Activated effector memory CD4-positive, alpha-beta T cell treated with Interleukin-2 at 50 U/mL for 16 hours (primary cell): Measurements from ENCODE around the gene CNBD2.
"Not testable (repeated sequence)": the region's sequence is repeated elsewhere in the genome, so short reads cannot be mapped to it uniquely, and the experiment has no call there.

Experiments
- DNase-seq: peaks from one replicate; pipeline ENCODE4 v3.0.0-alpha.2; 2020

The CNBD2 gene

DNA sequence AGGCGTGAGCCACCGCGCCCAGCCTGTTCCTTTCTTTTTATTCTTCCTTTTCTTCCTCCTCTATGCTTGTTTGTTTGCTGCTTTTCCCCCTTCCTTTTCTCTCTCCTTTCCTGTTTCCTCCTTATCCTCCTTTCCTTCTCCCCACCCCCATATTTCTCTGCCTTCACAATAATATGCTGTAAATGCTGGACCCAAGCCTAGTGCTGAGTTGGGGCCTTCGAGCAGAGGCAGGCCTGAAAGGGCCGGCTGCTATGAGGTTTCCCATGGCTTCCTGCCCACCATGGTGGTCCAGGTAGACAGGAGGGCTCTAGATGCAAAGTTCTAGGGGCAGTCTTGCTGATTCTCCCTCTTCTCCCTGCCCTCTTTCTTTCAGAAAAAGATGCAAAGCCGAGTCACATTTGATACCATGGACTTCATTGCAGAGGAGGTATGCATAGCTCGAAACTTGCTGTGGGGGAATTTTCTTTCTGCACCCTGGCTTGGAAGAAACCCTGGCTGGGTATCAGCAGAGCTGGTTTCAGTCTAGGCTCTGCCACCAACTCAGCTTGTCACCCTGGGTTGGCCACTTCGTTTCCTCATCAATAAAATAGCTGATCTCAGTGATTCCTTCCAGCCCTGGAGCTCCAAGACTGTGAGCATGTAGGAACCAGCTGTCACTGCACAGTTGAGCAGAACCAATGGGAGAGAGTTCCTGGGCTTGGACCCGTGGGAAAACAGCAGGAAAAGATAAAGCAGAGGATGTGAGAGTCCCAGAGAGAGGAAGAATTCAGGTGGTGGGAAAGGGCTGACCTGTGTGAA lies 7.4 kb downstream of the CNBD2 start:
- no peak for DNase-seq

DNA sequence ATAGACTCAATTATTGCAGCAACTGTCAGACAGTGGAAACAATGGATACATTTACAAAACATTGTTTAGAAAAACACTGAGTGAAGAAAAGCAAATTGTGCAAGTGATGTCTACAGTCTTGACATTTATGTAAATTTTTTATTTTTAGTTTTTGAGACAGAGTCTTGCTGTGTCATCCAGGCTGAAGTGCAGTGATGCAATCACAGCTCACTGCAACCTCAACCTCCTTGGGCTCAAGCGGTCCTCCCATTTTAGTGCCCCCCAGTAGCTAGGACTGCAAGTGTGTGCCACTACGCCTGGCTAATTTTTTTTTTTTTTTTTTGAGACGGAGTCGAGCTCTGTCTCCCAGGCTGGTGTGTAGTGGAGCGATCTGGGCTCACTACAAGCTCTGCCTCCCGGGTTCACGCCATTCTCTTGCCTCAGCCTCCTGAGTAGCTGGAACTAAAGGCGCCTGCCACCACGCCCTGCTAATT lies 9.7 kb downstream of the CNBD2 start:
- DNase-seq = no peak

DNA sequence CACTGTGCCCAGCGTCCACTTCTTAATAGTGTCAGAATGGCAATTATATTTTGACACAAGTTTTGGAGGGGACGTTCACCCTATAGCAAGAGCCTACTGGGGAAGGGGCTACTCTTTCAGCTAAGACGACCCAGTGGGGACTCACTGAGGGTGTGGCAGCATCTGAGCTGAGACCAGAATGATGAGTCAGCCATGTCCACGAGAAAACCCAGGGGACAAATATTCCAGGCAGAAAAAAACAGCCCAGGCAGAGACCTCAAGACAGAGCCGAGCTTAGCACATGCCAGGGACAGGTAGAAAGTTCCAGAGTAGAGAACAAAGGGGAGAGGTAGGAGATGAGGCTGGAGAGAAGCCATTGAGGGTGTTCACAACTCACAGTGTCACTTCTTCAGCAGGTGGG lies 11.2 kb downstream of the CNBD2 start:
- DNase-seq = no peak

DNA sequence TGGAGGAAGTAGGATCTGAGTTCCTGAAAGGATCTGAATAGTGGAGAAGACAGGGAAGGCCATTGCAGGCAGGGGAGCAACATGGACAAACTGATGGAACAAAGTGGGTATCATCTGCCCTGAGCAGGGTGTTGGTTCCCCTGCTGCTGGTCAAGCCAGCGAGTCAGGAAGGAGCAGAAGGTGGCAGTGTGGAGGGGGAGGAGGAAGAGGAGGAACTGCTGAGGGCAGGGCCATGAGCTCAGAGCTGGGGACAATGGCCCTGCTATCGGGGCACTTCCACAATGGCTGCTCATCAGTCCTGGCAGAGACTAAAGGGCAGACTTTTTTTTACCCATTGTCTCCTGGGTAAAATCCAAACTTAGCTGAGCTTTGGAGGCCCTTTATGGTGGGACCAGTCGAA lies 13.6 kb downstream of the CNBD2 start:
- DNase-seq = no peak

DNA sequence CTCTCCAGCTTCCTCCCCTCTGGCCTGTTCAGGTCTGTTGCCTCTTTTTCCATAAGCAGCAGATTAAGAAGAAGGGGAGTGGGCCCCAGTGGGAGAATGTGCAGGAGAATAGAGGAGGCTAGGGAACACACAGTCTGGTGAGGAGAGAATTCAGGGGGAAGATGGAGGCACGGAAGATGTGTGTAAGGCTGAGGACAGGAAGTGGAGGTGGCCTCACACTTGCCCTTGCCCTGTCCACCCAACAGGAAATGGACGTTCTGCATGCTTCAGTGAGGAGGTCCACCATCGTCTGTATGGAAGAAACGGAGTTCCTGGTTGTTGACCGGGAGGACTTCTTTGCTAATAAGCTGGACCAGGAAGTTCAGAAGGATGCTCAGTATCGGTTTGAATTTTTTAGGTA lies 16.0 kb downstream of the CNBD2 start:
- DNase-seq = no peak

DNA sequence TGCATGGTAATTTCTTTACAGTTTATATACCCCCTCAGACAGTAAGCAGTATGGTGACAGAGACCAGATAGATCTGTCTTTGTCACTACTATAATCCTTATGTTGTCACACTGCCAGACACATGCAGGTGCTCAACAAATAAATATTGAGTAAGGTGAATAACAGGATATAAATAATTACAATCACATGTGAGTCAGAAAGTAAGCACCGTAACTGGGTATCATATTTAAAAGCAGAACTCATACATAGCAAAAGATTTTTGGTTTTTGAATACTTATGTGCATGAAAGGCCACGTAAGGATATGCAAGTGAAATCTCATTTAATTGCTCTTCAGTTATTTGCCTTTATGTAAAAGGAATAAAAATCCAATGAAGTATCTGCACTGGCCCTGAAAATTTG lies 17.4 kb downstream of the CNBD2 start:
- no peak for DNase-seq

DNA sequence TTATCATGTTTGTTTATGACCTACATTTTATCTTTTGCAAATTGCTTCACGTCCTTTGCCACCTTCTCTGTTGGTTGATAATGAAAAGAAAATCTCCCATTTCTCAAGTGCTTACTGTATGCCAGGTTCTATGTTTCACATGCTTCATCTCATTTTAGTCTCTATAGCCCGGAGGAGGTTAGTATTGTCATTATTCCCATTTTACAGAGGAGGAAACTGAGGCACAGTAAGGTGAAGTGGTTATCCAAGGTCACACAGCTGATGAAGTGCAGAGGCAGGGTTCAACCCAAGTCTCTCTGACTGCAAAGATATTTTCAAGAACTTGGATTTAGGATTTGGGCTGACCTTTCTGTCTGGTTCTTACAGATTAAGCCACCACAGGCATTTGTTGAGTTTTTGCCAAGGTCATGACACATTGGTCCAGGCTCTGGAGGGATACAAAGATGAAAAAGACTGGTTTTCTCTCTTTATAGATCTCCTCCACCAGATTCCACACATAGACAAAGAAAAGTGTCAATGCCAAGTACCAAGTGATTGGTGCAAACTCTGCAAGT lies 20.6 kb downstream of the CNBD2 start:
- no peak for DNase-seq

DNA sequence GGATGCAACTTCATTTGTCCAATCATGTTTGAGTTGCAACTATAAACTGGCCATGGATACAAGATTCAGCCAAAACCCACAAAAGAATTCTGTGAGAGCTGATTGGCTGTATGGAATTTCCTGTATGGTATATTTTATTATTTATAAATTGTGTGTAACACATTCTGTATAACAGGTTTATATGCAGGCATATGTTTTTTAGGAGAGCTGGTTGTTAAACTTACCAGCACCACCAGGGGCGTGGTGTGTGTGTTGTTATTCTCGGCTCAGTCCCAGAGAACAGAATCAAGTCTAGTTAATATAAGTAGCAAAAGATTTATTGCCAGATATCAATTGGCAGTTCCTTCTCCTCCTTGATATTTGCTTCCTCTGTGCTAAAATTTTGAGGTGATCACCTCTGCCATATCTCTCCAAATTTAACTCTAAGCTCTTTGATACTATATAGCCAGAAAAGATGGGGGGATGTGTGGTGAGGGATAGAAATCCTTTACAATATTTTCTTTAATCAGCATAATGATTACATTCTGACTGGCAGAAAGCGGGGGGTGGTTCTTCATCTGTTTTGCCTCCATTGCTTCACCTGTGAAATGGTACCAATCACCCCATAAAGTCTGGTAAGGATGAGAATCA lies 22.9 kb downstream of the CNBD2 start:
- DNase-seq = no peak

DNA sequence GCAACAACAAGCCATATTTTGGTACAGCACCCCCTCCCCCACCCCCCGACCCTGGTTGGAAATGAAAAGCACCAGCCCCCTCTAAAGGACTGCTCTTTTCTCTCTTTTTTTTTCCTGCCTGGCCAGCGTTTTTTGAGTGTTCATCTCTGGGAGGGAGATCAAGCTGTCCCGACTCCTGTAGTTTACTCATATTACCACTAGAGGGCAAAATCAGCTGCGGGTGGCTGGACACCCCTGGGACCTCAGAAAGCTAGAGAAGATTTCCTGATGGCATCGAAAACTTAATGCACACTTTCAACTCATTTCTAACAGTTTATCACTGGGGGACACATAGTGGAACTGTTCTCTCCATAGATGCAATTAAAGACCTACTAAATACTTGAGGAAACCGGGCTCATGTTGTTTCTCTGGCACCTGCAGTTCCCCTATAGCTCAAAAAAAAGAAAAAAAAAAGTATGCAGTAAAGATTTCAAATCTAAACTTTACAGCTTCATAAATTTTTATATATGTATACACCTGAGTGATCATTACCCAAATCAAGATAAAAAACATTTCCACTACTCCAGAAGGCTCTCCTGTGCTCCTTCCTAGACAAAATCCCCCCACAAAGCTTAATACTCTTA lies 24.4 kb downstream of the CNBD2 start:
- DNase-seq = peak; percentile 8

DNA sequence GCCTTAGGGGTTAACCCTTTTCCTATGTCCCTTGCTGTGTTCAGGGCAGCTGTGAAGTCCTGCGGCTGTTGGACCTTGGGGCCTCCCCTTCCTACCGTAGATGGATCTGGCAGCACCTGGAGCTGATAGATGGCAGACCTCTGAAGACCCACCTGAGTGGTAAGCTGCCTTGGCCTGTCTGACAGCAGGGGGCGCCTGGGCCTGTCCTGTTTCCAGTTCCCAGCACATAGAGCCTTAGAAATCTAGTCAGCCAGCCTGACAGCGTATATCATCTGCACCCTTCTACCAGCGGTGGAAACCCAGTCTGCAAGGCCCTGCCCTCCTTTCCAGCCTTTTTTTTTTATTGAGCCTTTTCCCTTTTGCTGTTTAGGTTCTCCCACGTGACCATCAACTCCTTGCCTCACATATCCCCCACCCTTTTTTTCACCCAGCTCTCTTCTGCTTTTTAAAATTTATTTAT lies 26.6 kb downstream of the CNBD2 start:
- DNase-seq = peak; percentile 71

DNA sequence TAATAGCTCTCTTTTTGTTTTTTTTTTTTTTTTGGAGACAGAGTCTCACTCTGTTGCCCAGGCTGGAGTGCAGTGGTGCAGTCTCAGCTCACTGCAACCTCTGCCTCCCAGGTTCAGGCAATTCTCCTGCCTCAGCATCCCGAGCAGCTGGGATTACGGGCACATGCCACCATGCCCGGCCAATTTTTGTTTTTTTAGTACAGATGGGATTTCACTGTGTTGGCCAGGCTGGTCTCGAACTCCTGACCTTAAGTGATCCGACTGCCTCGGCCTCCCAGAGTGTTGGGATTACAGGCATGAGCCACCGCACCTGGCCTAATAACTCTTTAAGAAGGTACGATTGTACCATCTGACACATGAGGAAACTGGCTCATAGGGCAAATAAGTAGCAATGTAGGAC lies 28.1 kb downstream of the CNBD2 start:
- not testable (repeated sequence) for DNase-seq

DNA sequence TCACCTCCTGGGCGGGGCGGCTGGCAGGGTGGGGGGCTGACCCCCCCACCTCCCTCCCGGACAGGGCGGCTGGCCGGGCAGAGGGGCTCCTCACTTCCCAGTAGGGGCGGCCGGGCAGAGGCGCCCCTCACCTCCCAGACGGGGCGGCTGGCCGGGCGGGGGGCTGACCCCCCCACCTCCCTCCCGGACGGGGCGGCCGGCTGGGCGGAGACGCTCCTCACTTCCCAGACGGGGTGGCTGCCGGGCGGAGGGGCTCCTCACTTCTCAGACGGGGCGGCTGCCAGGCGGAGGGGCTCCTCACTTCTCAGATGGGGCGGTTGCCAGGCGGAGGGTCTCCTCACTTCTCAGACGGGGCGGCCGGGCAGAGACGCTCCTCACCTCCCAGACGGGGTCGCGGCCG lies 32.9 kb downstream of the CNBD2 start:
- not testable (repeated sequence) for DNase-seq

DNA sequence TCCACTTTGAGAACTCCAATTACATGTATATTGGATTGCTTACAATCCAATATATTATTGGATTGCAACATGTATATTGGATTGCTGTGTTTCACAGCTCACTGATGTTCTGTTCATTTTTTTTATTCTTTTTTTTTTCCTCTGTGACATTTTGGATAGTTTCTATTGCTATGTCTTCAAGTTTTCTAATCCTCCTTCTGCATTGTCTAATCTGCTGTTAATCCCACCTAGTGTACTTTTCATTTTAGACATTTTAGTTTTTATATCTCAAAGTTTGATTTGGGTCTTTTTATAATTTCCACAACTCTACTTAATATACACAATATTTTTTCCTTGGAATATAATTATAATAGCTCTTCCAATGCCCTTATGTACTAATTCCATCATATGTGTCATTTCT lies 34.5 kb downstream of the CNBD2 start:
- DNase-seq = no peak

DNA sequence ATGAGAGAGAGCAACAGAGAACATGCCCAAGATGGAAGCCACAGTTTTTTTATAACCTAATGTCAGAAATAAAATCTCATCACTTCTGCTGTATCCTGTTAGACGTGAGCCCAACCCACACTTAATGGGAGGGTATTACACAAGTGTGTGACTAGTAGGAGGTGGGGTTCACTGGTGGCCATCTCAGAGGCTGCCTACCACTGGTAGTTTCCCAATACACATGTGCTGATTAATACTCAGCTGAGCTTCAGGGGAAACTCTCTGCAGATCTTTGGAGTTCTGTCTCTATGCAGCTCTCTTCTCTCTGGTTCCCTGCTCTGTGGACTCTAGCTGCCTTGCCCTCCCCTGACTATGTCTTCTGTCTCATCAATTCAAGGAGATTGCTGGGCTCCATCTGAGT lies 35.7 kb downstream of the CNBD2 start:
- no peak for DNase-seq

DNA sequence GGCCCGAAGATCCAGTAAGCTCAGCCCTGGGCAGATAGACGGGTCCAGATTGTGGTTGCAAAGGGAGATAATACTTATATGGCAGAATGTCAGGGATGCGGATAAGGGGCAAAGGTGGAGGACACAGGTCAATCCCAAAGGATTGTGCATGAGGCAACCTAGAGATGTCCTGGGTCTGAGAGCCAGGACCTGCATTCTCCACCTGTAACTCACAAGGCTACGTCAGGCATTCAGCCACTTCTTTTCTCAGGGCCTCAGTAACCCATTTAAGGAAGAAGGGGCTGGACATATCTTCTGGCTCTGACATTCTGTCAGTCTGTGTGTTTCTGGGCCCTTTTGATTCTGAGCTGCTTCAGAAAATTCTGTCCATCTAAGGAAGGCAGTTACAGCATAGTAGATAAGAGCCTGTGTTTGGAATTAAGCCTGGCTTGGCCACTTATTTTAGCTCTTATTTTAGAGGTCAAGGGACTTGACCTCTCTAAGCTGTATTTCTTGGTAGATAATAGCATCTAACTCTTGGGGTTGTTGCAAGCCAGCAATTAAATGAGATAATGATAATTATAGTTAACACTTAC lies 40.2 kb downstream of the CNBD2 start:
- no peak for DNase-seq

DNA sequence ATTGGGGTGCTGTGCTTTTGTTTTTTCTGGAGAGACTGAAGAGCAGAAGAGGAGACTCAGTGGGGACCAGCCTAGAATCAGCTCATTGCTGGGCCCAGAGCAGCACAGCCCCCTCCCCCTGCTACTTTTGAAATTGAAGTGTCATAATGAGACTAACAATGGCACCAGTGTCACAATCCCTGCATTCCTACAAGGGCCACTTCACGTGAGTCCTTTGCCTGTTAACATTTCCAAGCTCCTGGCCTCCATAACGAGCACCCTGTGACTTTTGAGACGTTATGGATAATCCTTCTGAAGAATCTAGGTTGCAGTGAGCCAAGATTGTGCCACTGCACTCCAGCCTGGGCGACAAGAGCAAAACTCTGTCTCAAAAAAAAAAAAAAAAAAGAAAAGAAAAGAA lies 41.7 kb downstream of the CNBD2 start:
- no peak for DNase-seq

DNA sequence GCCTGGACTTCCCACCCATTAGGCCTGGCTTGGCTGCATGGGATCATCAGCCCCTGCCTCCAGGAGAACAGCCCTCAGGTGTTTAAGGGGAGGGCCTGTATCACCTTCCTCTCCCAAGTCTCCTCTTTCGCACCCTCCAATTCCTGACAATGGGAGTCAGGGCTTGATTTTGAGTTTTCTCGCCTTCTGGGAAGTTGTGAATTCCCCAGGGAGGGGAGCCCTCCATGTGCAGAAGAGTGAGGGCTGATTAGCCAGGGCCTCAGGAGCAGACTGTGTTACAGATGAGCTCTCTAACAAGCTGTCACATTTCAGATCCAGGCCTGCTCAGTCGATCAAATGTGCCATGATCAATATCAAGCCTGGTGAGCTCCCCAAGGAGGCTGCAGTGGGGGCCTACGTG lies 42.4 kb downstream of the CNBD2 start:
- no peak for DNase-seq

DNA sequence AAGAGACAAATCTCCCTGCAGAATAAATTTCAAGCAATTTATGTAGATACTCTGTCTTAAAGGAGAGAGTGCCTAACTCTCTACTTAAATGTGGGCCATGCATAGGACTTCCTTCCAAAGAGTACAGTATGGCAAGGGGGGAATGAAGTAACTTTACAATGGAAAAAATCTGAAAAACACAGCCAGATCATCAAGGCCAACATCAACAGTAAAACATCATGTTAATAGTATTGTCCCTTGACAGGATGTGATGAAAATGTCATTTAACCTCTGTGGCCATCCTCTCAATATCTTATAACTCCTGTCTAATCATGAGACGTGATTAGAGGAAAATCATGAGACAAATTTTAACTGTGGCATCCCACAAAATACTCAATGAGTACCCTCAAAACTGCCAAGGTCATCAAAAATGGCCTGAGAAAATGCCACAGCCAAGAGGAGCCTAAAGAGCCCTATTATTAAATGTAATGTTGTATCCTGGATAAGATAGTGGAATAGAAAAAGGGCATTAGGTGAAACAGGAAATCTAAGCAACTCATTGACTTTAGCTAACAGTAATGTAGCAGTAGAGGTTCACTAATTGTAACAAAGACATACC lies 47.5 kb downstream of the CNBD2 start:
- no peak for DNase-seq

DNA sequence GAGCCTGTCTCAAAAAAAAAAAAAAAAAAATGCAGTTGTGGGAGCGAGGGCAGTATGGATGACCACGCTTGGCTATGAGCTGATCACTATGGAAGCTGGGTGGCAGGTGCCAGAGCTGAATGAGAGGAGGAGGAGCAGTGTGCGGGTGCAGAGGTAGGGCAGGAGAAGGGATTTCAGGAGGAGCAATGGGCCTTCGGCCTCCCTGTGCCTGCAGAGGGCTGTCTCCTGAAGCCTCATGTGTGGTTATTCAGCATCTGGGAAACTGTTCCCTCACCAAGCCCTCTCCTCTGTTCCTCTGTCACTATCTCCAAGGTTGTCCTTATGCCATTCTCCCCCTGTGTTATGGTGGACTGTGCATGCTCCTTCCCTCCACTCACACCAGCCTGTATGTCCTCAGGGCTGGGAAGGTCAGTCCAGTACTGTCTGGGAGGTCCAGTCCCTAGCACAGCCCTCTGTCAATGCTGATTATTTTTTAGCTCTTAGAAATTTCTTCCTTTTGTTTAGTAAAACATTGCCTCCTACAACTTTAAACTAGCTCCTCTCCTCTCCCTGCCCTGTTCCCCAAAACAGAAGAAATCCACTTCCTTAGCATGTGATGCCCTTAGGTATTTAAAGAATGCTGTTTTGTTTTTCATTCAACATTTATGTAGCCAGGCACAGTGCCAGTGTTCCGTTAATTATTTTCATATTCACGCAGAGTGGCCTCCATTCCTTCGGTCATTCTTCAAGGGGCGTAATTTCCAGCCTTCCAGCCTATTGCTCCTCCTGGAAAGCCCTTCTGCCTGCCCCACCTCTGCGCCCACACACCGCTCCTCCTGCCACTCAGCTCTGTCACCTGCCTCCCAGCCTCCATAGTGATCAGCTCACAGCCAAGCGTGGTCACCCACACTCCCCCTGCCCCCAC lies 48.9 kb downstream of the CNBD2 start:
- no peak for DNase-seq

DNA sequence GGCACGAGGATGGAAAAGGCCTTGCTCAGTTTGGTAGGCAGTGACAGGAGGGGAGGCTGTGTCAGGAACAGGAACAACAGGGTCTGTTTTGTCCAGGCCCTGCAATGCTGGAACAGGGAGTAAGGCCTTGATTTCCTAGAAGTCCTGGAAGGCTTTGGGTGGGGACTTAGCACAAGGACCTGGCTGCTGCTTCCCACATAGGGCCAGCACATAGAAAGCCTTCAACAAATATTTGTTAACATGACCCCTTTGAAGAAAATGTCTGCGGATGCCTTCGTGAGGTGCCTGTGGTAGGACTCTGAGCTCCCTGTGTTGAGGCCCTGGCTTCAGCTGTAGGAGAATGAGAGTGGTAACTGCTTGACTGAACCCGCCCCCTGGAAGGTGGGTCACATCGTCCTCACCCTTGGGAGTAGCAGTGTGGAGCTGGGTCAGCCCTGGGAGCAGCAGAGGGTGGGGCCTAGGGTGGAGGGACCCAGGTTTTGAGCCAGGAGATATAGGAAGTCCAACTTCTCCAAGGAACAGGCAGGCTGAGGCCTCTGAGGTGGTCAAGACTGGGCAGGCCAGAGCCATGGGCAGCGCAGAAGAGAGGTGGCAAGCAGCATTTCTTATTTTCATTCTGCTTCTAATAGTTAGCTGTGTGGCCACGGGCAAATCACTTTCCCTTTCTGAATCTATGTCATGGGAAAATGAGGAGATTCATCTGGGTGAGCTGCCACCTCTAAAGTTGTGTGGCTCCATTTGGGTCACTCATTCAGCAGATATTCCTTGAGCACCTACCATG lies 50.0 kb downstream of the CNBD2 start:
- DNase-seq = no peak

DNA sequence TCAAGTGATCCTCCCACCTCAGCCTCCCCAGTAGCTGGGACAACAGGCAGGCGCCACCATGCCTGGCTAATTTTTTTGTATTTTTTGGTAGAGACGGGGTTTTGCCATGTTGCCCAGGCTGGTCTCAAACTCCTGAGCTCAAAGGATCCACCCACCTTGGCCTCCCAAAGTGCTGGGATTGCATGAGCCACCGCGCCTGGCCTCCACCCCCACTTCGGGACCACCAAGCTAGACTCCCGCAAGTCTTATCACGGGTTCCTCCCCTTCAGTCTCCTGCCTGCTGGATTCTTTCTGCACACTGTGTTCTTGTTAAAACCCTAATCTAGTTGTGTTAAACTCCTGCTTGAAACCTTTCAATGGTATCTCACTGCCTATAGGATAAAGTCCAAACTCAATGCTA lies 57.7 kb downstream of the CNBD2 start:
- DNase-seq = not testable (repeated sequence)
